ENCODE data around the gene KISS1.

DNA sequence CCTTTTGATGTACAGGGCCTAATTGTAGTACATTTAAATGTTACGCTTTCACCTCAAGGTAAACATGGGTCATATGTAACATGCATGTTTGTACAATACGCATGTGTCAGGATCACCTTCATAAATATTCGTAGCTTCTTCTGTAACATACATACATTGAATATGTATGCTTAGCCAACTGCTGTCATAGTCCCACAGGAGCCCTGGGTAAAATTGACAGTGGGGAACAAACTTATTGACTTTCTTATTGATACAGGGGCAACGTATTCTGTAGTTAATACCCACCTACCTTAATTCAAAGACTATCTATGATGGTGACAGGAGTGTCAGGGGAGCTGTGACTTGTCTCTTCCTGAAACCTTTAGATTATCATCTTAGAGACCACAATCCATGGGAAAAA lies 26.4 kb downstream of the KISS1 start:
- no peak for TF ChIP-seq POLR2A (IDR thresholded peaks at IDR 0.05)
- TF ChIP-seq, protein P1, sequence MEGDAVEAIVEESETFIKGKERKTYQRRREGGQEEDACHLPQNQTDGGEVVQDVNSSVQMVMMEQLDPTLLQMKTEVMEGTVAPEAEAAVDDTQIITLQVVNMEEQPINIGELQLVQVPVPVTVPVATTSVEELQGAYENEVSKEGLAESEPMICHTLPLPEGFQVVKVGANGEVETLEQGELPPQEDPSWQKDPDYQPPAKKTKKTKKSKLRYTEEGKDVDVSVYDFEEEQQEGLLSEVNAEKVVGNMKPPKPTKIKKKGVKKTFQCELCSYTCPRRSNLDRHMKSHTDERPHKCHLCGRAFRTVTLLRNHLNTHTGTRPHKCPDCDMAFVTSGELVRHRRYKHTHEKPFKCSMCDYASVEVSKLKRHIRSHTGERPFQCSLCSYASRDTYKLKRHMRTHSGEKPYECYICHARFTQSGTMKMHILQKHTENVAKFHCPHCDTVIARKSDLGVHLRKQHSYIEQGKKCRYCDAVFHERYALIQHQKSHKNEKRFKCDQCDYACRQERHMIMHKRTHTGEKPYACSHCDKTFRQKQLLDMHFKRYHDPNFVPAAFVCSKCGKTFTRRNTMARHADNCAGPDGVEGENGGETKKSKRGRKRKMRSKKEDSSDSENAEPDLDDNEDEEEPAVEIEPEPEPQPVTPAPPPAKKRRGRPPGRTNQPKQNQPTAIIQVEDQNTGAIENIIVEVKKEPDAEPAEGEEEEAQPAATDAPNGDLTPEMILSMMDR (IDR thresholded peaks at IDR 0.05) = no peak
- TF ChIP-seq POLR2AphosphoS5 (IDR thresholded peaks at IDR 0.05; ENCODE audit: insufficient read depth in 1 of 2, low read depth in 1 of 2) = no peak

Data from vagina (tissue), 2 donors.